ENCODE data around the gene PTPRK. TPM values are rescaled to one million over a fixed set of nuclear protein-coding genes. Genes with fewer than 3 reads are reported as not detected.

The PTPRK gene
- total and polyA plus RNA-seq, 2 donors (not counting 1 experiment from before 2014, with no cell fraction given), result 16.2 to 18.7 TPM

DNA sequence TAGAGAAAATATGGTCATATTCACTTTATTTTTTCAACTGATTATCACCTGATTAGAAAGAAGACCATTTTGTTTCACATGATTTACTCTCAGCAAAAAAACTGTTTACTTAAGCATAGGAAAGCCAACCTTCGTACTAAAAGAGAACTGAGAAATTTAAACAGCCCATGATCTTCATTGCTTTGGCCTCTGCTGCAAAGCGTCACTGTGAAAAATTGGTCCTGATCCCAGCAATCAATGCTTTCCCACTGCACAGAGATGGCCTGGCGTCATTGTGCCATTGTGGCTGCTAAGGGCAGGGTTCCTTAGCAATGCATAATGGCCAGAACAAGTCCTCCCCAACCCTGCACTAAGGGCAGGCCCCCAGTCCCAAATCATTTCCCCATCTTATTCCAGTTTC is 599.6 kb downstream of the PTPRK start:
- no peaks in the 10 kb centered on the region for H3K27me3 Mint-ChIP-seq
- Histone ChIP-seq H3K79me2 (ENCODE audit: control insufficient read depth, insufficient read depth, low read length) (no peaks in the 10 kb centered on the region), H3K4me3 (ENCODE audit: control extremely low read depth in 1 of 5, extremely low read depth in 1 of 5, insufficient read depth in 1 of 5, low read depth in 2 of 5, low read length in 4 of 5) (no peak overlapping the region), H3K4me2 (replicated peaks; ENCODE audit: low read depth, low read length, poor library complexity, severe bottlenecking) (no peak overlapping the region), H3K27me3 (replicated peaks in 1 of 4; ENCODE audit: control extremely low read depth in 1 of 4, control insufficient read depth in 3 of 4, insufficient read depth in 4 of 4, low read length in 3 of 4) (peaks cover 0 to 2% (median 0%) of the 10 kb centered on the region in 4 experiments), H3K27ac (ENCODE audit: low read length in 2 of 2) (no peak overlapping the region), H3K4me1 (ENCODE audit: control insufficient read depth in 2 of 2, insufficient read depth in 2 of 2, low read length in 2 of 2) (no peaks in the 10 kb centered on the region), H2AFZ (ENCODE audit: insufficient read depth, low read depth, low read length, poor library complexity, severe bottlenecking) (no peak overlapping the region), H3K36me3 (replicated peaks in 1 of 2; ENCODE audit: control extremely low read depth in 1 of 2, control insufficient read depth in 1 of 2, extremely low read depth in 1 of 2, insufficient read depth in 2 of 2, low read length in 1 of 2) (no peaks in the 10 kb centered on the region), H3K9ac (ENCODE audit: low read length) (no peak overlapping the region), H4K20me1 (ENCODE audit: control insufficient read depth, insufficient read depth, low read length, poor library complexity, severe bottlenecking) (no peaks in the 10 kb centered on the region), H3K9me3 (ENCODE audit: control extremely low read depth in 1 of 3, control insufficient read depth in 2 of 3, insufficient read depth in 1 of 3, low read length in 2 of 3) (no peaks in the 10 kb centered on the region)
- WGBS (ENCODE audit: insufficient coverage), result 96% methylated on average over 3 of the region's 3 CpGs
- H3K4me1 Mint-ChIP-seq, result no peaks in the 10 kb centered on the region
- no peak overlapping the region for H3K4me3 Mint-ChIP-seq
- POLR2A ChIA-PET, result no interaction called here
- no peak for DNase-seq
- intact Hi-C loops (cut with micrococcal nuclease), result no loop called here
- TF ChIP-seq, protein P1, sequence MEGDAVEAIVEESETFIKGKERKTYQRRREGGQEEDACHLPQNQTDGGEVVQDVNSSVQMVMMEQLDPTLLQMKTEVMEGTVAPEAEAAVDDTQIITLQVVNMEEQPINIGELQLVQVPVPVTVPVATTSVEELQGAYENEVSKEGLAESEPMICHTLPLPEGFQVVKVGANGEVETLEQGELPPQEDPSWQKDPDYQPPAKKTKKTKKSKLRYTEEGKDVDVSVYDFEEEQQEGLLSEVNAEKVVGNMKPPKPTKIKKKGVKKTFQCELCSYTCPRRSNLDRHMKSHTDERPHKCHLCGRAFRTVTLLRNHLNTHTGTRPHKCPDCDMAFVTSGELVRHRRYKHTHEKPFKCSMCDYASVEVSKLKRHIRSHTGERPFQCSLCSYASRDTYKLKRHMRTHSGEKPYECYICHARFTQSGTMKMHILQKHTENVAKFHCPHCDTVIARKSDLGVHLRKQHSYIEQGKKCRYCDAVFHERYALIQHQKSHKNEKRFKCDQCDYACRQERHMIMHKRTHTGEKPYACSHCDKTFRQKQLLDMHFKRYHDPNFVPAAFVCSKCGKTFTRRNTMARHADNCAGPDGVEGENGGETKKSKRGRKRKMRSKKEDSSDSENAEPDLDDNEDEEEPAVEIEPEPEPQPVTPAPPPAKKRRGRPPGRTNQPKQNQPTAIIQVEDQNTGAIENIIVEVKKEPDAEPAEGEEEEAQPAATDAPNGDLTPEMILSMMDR (IDR thresholded peaks at IDR 0.05), result no peak
- no peak for TF ChIP-seq EZH2 (IDR thresholded peaks at IDR 0.05; ENCODE audit: borderline replicate concordance, insufficient read depth, low read depth, low read length, poor library complexity, severe bottlenecking)
- CTCF ChIA-PET, result no interaction called here
- ATAC-seq (ENCODE audit: low read depth), result no peak
- no peak overlapping the region for H3K27ac Mint-ChIP-seq
- peaks cover under 1% of the 10 kb centered on the region for H3K9me3 Mint-ChIP-seq (ENCODE audit: insufficient read depth)
